HL-60 (cell line): Measurements from ENCODE around the gene ADAMTS12.

ENCODE experiments used
- DNase-seq, 2 experiments: peaks; one replicate each; pipeline ENCODE4 v3.0.0-alpha.2; 2010 to 2020; ENCODE audit warnings: low read depth in 1 of 2, low spot score in 1 of 2
- H3K27ac ChIP-seq: fragments of 250-450 bp; sonication (Bioruptor Pico); replicated peaks from 2 replicates; pipeline ENCODE4 v1.5.1; 2020; ENCODE audit warnings: mild to moderate bottlenecking, moderate library complexity
- H3K27me3 ChIP-seq: fragments of 250-450 bp; sonication (Bioruptor Pico); 2 replicates; pipeline ENCODE4 v1.5.1; 2021; ENCODE audit warnings: mild to moderate bottlenecking, moderate library complexity; ENCODE audit not compliant: insufficient read depth, poor library complexity, severe bottlenecking
- H3K4me3 ChIP-seq: replicated peaks from 2 replicates; pipeline ENCODE4 v1.5.1; 2011; ENCODE audit warnings: mild to moderate bottlenecking, control low read depth, low read length; ENCODE audit not compliant: insufficient read depth
- GABPA ChIP-seq: IDR thresholded peaks from 2 replicates; pipeline ENCODE4 v1.6.1; 2012; ENCODE audit warnings: low read depth
- POLR2AphosphoS5 ChIP-seq: IDR thresholded peaks from 2 replicates; pipeline ENCODE4 v1.6.1; 2012; ENCODE audit warnings: low read depth
- SPI1 ChIP-seq: IDR thresholded peaks from 2 replicates; pipeline ENCODE4 v1.6.1; 2012; ENCODE audit warnings: low read depth, mild to moderate bottlenecking, borderline replicate concordance
- TF ChIP-seq, protein P1 (sequence below): IDR thresholded peaks from one replicate; pipeline ENCODE4 v1.5.1; 2011; ENCODE audit warnings: low read length, control low read depth, inconsistent platforms; ENCODE audit not compliant: insufficient read depth
- TF ChIP-seq, protein P2 (sequence below): IDR thresholded peaks from 2 replicates; pipeline ENCODE4 v1.6.1; 2012; ENCODE audit warnings: low read depth; ENCODE audit not compliant: insufficient replicate concordance

The ADAMTS12 gene

GRCh38 chr5:33938507-33938796 lies 46.7 kb upstream of the ADAMTS12 start:
- no peak overlapping the region for H3K27ac ChIP-seq
- H3K4me3 ChIP-seq = no peak overlapping the region
- peaks cover 30% of the 10 kb centered on the region for H3K27me3 ChIP-seq
- DNase-seq = no peak
- TF ChIP-seq SPI1 (no peak), POLR2AphosphoS5 (no peak), GABPA (no peak)
- TF ChIP-seq, protein P1, sequence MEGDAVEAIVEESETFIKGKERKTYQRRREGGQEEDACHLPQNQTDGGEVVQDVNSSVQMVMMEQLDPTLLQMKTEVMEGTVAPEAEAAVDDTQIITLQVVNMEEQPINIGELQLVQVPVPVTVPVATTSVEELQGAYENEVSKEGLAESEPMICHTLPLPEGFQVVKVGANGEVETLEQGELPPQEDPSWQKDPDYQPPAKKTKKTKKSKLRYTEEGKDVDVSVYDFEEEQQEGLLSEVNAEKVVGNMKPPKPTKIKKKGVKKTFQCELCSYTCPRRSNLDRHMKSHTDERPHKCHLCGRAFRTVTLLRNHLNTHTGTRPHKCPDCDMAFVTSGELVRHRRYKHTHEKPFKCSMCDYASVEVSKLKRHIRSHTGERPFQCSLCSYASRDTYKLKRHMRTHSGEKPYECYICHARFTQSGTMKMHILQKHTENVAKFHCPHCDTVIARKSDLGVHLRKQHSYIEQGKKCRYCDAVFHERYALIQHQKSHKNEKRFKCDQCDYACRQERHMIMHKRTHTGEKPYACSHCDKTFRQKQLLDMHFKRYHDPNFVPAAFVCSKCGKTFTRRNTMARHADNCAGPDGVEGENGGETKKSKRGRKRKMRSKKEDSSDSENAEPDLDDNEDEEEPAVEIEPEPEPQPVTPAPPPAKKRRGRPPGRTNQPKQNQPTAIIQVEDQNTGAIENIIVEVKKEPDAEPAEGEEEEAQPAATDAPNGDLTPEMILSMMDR = no peak
- TF ChIP-seq, protein P2, sequence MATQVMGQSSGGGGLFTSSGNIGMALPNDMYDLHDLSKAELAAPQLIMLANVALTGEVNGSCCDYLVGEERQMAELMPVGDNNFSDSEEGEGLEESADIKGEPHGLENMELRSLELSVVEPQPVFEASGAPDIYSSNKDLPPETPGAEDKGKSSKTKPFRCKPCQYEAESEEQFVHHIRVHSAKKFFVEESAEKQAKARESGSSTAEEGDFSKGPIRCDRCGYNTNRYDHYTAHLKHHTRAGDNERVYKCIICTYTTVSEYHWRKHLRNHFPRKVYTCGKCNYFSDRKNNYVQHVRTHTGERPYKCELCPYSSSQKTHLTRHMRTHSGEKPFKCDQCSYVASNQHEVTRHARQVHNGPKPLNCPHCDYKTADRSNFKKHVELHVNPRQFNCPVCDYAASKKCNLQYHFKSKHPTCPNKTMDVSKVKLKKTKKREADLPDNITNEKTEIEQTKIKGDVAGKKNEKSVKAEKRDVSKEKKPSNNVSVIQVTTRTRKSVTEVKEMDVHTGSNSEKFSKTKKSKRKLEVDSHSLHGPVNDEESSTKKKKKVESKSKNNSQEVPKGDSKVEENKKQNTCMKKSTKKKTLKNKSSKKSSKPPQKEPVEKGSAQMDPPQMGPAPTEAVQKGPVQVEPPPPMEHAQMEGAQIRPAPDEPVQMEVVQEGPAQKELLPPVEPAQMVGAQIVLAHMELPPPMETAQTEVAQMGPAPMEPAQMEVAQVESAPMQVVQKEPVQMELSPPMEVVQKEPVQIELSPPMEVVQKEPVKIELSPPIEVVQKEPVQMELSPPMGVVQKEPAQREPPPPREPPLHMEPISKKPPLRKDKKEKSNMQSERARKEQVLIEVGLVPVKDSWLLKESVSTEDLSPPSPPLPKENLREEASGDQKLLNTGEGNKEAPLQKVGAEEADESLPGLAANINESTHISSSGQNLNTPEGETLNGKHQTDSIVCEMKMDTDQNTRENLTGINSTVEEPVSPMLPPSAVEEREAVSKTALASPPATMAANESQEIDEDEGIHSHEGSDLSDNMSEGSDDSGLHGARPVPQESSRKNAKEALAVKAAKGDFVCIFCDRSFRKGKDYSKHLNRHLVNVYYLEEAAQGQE = no peak

GRCh38 chr5:33937707-33938506 lies 46.1 kb upstream of the ADAMTS12 start:
- no peak overlapping the region for H3K27ac ChIP-seq
- DNase-seq = no peak
- H3K4me3 ChIP-seq = no peak overlapping the region
- H3K27me3 ChIP-seq = peaks cover 30% of the 10 kb centered on the region
- no peak for TF ChIP-seq POLR2AphosphoS5
- TF ChIP-seq SPI1 = no peak
- no peak for TF ChIP-seq GABPA

GRCh38 chr5:33937017-33937706 lies 45.4 kb upstream of the ADAMTS12 start:
- DNase-seq = no peak
- TF ChIP-seq, protein P1 = no peak
- TF ChIP-seq, protein P2 = no peak
- no peak for TF ChIP-seq SPI1
- TF ChIP-seq POLR2AphosphoS5 = no peak
- TF ChIP-seq GABPA = no peak
- no peak overlapping the region for H3K4me3 ChIP-seq
- H3K27me3 ChIP-seq = peaks cover 30% of the 10 kb centered on the region
- H3K27ac ChIP-seq = no peak overlapping the region

DNA sequence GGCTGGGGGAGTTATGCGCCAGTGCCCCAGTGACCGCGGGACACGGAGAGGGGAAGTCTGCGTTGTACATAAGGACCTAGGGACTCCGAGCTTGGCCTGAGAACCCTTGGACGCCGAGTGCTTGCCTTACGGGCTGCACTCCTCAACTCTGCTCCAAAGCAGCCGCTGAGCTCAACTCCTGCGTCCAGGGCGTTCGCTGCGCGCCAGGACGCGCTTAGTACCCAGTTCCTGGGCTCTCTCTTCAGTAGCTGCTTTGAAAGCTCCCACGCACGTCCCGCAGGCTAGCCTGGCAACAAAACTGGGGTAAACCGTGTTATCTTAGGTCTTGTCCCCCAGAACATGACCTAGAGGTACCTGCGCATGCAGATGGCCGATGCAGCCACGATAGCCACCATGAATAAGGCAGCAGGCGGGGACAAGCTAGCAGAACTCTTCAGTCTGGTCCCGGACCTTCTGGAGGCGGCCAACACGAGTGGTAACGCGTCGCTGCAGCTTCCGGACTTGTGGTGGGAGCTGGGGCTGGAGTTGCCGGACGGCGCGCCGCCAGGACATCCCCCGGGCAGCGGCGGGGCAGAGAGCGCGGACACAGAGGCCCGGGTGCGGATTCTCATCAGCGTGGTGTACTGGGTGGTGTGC lies 44.7 kb upstream of the ADAMTS12 start, which contains the start of gene RXFP3:
Gene RXFP3, plus strand, starts transcription at position 6 of the 636 bp plus-strand sequence. Its CDS starts 355 bp downstream, at position 361.
- H3K4me3 ChIP-seq = no peak within 1 kb of the TSS

More for the DNA sequence above, 44.7 kb upstream of the ADAMTS12 start, which contains the start of gene RXFP3:
- no peak for DNase-seq
- peaks cover 32% of the 10 kb centered on the region for H3K27me3 ChIP-seq
- H3K27ac ChIP-seq = no peak within 1 kb of the TSS
- TF ChIP-seq GABPA = no peak
- TF ChIP-seq, protein P1 = no peak
- no peak for TF ChIP-seq SPI1
- TF ChIP-seq, protein P2 = no peak
- no peak for TF ChIP-seq POLR2AphosphoS5
